ENCODE data around the gene SDC3. TPM values are rescaled to one million over a fixed set of nuclear protein-coding genes. Genes with fewer than 3 reads are reported as not detected.

SDC3 gene
- total and polyA plus RNA-seq, 12 donors = 13.1 to 57.7 (median 21.7) TPM

- no peaks in the 10 kb centered on the region for H3K36me3 ChIP-seq
- peaks cover 0 to 22% (median 0%) of the 10 kb centered on the region in 7 donors for H3K27me3 ChIP-seq
- TF ChIP-seq, protein P1, sequence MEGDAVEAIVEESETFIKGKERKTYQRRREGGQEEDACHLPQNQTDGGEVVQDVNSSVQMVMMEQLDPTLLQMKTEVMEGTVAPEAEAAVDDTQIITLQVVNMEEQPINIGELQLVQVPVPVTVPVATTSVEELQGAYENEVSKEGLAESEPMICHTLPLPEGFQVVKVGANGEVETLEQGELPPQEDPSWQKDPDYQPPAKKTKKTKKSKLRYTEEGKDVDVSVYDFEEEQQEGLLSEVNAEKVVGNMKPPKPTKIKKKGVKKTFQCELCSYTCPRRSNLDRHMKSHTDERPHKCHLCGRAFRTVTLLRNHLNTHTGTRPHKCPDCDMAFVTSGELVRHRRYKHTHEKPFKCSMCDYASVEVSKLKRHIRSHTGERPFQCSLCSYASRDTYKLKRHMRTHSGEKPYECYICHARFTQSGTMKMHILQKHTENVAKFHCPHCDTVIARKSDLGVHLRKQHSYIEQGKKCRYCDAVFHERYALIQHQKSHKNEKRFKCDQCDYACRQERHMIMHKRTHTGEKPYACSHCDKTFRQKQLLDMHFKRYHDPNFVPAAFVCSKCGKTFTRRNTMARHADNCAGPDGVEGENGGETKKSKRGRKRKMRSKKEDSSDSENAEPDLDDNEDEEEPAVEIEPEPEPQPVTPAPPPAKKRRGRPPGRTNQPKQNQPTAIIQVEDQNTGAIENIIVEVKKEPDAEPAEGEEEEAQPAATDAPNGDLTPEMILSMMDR (IDR thresholded peaks at IDR 0.05) = no peak
- DNase-seq (no peak), ATAC-seq (no peak)
- H3K9me3 ChIP-seq = no peaks in the 10 kb centered on the region
- peaks cover 17 to 67% (median 48%) of the 10 kb centered on the region in 9 donors for H3K4me1 ChIP-seq
- intact Hi-C loops (cut with DNase I) = loop anchor here in 1 of 10 donors (10.0 kb wide), 1 partner anchor 50 kb away; no protein-coding TSS in a partner anchor
- H3K4me3 ChIP-seq = no peak overlapping the region
- WGBS, 2 donors = 81 to 84% methylated on average over 11 of the region's 11 CpGs
- no peak overlapping the region for H3K27ac ChIP-seq
Observed at GRCh38 chr1:30904191-30904961, 4.2 kb downstream of the SDC3 start.

DNA sequence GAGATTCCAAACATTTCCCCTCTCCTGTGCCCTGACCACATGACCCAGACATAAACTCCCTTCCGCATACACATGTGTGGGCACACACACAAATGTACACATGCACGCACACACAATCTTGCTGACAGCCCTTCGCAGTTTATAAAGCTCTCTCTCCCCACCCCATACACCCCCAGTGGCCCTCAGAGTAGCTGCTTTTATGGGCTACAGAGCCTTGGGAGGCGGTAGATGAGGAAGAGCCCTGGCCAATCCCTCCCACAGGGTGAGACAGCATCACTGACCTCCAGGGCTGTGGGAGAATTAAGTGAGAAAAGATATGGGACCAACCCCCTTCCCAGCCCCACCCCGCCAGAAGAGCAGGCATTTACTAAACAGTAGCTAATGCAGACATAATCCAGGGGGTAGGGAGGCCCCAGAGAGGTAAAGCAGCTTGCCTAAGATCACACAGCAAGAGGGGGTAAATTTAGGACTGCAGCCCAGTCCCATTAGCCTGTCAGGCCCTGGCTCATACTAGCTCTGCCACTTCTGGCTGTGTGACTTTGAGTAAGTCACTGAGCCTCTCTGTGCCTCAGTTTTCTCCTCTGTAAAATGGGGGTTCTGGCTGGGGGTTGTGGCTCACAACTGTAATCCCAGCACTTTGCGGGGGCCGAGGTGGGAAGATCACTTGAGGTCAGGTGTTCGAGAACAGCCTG, 5.1 kb downstream of the SDC3 start:
- no peak for ATAC-seq
- peak overlapping the region in 9 of 10 donors; percentile 57 to 82 (median 72) for H3K27ac ChIP-seq

DNA sequence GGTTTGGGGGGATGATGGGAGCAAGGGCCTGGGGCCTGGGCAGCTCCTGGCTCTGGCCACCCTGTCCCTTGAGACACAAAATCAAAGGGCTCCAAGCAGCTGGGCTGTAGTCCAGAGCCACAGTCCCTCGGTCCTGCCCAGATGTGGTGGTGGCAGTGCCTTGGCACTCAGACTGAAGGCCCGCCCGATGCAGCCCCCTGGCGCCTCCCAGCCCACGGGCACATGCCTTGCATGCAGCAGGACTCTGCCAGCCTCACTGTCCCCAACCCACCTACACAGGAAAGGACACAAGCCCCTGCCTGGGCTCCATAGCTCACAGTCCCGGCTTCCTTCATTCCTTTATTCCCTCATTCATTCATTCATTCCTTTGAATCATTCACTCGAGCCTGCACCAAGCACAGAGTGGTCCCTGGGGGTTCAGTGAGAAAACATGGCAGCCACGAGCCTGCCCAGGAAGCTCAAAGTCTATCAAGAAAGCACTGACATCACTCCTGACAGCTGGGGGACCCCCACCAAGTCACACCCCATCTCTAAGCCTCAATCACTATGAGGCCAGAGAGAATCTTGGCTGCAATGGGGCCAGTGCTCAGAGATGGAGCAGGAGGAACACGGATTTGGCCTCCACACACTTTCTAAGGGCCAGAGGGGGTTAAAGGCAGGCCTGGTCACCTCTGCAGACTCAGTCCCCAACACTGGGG, 5.8 kb downstream of the SDC3 start:
- WGBS, 2 donors = 54 to 70% methylated on average over 9 of the region's 9 CpGs
- Histone ChIP-seq H3K4me3 (no peak overlapping the region), H3K36me3 (no peaks in the 10 kb centered on the region), H3K9me3 (no peaks in the 10 kb centered on the region), H3K4me1 (peaks cover 17 to 60% (median 40%) of the 10 kb centered on the region in 9 donors), H3K27ac (peak overlapping the region; percentile 38 to 82 (median 72)), H3K27me3 (peaks cover 0 to 12% (median 0%) of the 10 kb centered on the region in 7 donors)
- intact Hi-C loops (cut with DNase I) = loop anchor here in 1 of 10 donors (10.0 kb wide), 1 partner anchor 48 kb away; no protein-coding TSS in a partner anchor
- DNase-seq = no peak
- ATAC-seq = peak in 7 of 8 donors; percentile 14 to 39 (median 16)
- TF ChIP-seq, protein P1 (IDR thresholded peaks at IDR 0.05) = no peak

More for the DNA sequence above, 5.1 kb downstream of the SDC3 start:
- Histone ChIP-seq H3K27me3 (peaks cover 0 to 15% (median 0%) of the 10 kb centered on the region in 7 donors), H3K4me1 (peaks cover 17 to 62% (median 42%) of the 10 kb centered on the region in 9 donors), H3K9me3 (no peaks in the 10 kb centered on the region), H3K4me3 (no peak overlapping the region), H3K36me3 (no peaks in the 10 kb centered on the region)
- TF ChIP-seq, protein P1 (IDR thresholded peaks at IDR 0.05) = no peak
- 79 to 81% methylated on average over 8 of the region's 8 CpGs for WGBS, 2 donors
- no peak for DNase-seq
- intact Hi-C loops (cut with DNase I) = loop anchor here in 1 of 10 donors (10.0 kb wide), 1 partner anchor 49 kb away; no protein-coding TSS in a partner anchor
